Endometrium (tissue), 2 donors: Measurements from ENCODE around the gene MAP1LC3A.
"Not testable (repeated sequence)": the region's sequence is repeated elsewhere in the genome, so short reads cannot be mapped to it uniquely, and the experiment has no call there.

Experiments
- FAIRE-seq: peaks from 2 replicates; lab custom pipeline; 2012; peaks lifted over from hg19 to GRCh38; lab: Jason Lieb, UNC
- donor health status: control.
- donor health status: control.

MAP1LC3A gene

GRCh38 chr20:34558320-34559218, at the start of gene MAP1LC3A:
MAP1LC3A (plus strand) TSS chr20:34558718; CDS start chr20:34558869, 151 bp downstream.
- no peak for FAIRE-seq

- no peak for FAIRE-seq
Measured at GRCh38 chr20:34510575-34510974, 47.9 kb upstream of the MAP1LC3A start.

GRCh38 chr20:34511891-34512265, 46.6 kb upstream of the MAP1LC3A start:
- no peak for FAIRE-seq

- FAIRE-seq, result no peak
Measured at GRCh38 chr20:34512266-34512954, 46.1 kb upstream of the MAP1LC3A start.

GRCh38 chr20:34512955-34513419, 45.5 kb upstream of the MAP1LC3A start:
- FAIRE-seq, result no peak

DNA sequence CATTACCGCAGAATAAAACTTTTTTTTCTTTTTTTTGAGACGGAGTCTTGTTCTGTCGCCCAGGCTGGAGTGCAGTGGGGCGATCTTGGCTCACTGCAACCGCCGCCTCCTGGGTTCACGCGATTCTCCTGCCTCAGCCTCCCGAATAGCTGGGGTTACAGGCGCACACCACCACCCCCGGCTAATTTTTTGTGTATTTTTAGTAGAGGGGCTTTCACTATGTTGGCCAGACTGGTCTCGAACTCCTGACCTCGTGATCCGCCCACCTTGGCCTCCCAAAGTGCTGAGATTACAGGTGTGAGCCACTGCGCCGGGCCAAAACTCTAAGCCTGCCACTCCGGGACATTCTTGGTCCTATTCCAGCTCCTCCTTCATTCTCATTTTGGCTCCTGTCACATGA, 44.5 kb upstream of the MAP1LC3A start:
- FAIRE-seq, result not testable (repeated sequence)

DNA sequence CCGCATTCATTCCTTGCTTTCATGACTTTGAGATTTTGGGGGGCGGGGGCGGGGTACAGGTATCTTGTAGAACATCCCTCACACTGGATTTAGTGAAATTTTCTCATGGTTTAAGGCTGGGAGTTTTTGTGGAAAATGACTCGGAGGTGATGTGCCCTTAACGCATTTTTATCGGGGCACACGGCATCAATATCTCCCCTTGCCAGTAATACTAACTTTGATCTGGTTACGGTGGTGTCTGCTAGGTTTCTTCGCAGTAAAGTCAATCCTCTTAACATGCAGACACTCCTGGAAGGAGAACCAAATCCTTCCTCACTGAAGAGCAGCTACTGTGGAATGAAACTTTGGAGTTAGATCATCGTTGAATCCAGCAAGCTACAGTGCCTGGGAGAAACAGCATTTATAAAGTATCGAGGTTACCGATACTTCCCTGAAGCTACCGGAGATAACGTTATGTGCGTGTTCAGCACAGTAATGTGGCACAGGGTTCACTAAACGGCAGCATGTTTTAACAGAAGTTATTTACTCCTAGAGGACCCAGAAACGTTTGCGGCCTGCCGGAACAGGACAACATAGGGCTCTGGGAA, 43.5 kb upstream of the MAP1LC3A start:
- FAIRE-seq, result no peak

- no peak for FAIRE-seq
Measured at GRCh38 chr20:34515484-34516246, 42.9 kb upstream of the MAP1LC3A start.

DNA sequence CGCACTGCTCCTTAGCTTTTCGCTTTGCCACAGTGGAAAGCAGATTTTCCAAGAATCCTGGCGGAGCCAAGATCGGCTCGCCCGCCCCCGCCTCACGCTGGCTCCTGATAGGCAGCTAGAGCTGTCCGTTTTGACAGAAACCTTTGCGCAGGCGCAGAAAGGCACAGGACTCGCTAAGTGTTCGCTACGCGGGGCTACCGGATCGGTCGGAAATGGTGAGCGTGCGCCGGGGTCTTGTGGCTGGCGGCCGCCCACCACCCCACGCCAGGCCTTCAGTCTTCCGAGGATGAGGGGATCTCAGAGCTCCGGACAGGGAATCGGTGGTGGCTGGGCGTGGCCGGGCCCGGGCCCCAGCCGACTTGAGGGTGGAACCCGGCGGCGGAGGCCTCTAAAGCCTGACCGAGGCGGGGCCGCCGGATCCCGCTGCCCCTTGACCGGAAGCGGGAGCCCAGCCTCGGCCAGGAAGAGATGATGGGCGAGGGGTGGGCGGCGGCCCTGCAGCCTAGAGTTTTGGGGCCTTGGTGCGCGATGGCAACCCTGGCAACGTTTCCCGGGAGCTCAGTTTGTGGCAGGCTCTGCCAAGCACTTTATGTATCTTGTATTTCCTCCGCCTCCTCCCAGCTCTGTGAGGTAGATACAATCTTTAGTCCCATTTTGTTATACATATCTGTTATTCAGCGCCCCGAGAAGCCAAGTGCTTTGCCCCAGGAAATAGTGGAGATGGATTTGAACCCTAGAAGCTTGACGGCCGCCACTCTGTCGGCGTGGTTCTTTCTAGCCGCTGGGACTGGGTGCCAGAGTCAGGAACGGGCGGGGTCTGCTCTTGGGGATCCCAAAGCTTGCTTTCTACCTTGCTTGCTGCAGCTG, 42.0 kb upstream of the MAP1LC3A start, which contains the start of gene DYNLRB1:
Gene DYNLRB1, plus strand, starts transcription at position 176 of the 867 bp plus-strand sequence. Its CDS starts 37 bp downstream, at position 213.
- FAIRE-seq, result no peak

- FAIRE-seq, result no peak
Measured at GRCh38 chr20:34517114-34517505, 41.4 kb upstream of the MAP1LC3A start.

DNA sequence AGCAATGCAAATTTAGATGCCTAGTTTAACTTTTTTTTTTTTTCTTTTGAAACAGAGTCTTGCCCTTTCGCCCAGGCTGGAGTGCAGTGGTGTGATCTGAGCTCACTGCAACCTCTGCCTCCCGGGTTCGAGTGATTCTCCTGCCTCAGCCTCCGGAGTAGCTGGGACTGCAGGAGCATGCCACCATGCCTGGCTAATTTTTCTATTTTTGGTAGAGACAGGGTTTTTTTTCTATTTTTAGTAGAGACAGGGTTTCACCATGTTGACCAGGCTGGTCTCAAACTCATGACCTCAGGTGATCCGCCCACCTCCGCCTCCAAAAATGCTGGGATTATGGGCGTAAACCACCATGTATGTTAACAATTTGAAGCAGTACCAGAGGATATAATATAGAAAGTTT, 39.7 kb upstream of the MAP1LC3A start:
- FAIRE-seq, result not testable (repeated sequence)

DNA sequence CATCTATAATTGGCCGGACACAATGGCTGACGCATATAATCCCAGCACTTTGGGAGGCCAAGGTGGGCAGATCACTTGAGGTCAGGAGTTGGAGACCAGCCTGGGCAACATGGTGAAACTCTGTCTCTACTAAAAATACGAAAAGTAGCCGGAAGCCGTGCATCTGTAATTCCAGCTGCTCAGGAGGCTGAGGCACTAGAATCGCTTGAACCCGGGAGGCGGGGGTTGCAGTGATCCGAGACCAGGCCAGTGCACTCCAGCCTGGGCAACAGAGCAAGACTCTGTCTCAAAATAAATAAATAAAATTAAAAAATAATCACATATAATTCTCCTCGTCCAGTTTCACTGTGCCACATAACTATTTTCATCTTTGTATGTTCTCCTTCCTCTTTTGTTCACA, 38.7 kb upstream of the MAP1LC3A start:
- FAIRE-seq, result not testable (repeated sequence)

- FAIRE-seq, result no peak
Measured at GRCh38 chr20:34522969-34523871, 35.3 kb upstream of the MAP1LC3A start.

DNA sequence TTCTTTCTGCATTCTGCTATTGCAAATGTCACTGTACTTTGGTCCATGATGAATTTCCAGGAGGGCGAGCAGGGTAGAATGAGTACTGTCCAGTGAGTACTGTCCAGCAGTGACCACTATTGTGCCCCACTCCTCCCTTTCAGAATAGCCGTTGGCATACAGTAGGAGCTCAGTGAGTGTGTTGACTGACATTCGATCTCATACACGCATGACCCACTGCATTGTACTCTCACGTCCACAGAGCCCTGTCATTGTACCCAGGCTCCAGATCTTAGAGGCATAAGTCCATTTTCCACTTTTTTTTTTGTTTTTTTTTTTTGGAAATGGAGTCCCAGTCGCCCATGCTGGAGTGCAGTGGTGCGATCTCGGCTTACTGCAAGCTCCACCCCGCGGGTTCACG, 34.1 kb upstream of the MAP1LC3A start:
- no peak for FAIRE-seq

GRCh38 chr20:34525342-34525708, 33.2 kb upstream of the MAP1LC3A start:
- FAIRE-seq, result no peak

DNA sequence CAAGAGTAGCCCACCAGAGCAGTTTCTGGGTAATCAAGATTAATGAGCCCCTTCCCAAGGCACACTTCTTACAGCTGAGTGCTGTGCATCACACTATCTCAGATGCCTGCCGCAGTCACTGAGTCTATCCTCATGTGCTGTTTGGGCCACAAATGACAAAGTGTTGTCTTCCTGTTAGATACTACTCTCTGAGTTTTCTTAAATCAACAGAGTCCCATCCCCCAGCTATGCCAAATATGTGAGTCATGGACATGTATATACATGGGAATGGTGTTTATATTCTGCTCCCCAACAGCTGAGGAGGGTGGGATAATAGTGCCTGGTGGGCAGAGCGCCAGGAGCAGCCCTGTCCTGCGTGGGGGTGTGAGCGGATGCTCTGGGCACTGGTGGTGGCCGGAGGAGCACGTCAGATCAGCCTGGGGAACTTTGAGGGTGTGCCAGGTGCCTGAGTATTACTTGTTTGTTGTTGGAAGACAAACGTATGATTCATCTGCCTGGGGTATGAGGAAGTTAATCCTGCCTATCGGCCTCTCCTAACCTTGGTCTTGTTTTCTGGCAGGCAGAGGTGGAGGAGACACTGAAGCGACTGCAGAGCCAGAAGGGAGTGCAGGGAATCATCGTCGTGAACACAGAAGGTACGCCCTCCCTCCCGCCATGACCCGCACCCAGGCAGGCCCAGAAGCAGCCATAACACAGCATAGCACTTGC, 32.7 kb upstream of the MAP1LC3A start:
- FAIRE-seq, result no peak

DNA sequence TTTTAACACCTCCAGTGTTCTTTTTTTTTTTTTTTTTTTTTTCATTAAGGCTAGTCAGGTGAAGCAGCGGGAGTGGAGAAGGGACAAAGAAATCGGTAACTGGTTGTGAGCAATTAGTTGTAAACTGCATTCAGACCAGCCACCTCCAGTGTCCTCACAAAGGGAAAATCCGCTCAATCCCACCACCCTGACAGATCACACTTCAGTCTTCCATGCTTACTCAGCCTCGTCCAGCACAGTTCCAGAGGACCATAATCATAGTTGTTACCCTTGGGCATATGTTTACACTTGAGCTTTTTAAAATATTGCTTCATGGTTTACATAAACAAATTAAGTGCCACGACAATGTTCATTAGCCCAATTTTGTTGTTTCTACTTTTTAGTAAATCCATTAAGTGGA, 32.1 kb upstream of the MAP1LC3A start:
- FAIRE-seq, result no peak

DNA sequence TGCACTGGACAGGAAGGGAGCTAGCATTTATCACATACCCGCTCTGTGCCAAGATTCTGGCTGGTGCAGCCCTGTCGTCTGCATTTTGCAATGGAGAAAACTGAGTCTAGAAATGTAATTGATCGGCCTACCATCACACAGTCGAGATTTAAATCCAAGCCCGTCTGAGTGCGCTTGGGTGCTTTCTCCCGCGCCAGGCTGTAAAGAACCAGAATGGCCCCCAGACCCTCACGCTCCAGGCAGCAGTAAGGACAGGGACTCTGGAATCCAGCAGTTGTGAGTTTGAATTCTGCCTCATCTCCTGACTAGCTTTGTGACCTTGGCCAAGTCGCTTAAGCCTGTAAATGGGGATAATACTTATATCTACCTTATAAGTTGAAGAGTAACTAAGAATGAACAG, 31.5 kb upstream of the MAP1LC3A start:
- no peak for FAIRE-seq

GRCh38 chr20:34528921-34529297, 29.6 kb upstream of the MAP1LC3A start:
- no peak for FAIRE-seq
